Measurements from ENCODE around the gene MAP3K7CL. TPM values are rescaled to one million over a fixed set of nuclear protein-coding genes. Genes with fewer than 3 reads are reported as not detected.
"Not testable (repeated sequence)": the region's sequence is repeated elsewhere in the genome, so short reads cannot be mapped to it uniquely, and the experiment has no call there.

Gene MAP3K7CL
- polyA plus RNA-seq, 10 donors = 45.2 to 110 (median 72.3) TPM

- DNase-seq = no peak
These were observed 5.3 kb upstream of the MAP3K7CL start for GRCh38 chr21:29125191-29125590.

GRCh38 chr21:29125979-29126378 is 4.5 kb upstream of the MAP3K7CL start:
- DNase-seq = no peak

GRCh38 chr21:29133241-29133640 is 2.8 kb downstream of the MAP3K7CL start:
- DNase-seq = no peak

DNA sequence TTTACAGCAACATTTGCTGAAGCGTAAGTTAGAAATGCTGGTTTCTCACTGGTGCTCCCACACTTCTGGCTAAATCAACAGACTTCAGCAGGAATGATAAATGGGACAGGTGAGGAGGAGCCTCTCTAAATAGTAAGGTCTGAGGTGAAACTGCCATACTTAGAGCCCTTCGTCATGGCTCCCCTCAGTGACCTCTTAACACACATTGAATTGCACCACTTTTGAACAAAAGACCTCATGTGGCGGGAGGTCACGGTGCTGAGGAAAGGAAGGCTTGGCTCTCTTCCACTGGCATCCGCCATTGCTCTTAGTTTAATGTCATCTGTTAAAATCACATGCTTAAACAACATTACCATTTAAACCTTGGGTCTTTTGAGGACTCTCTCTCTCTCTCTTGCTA is 3.4 kb downstream of the MAP3K7CL start:
- no peak for DNase-seq

- no peak for DNase-seq
These were observed 5.0 kb downstream of the MAP3K7CL start for GRCh38 chr21:29135481-29135880.

DNA sequence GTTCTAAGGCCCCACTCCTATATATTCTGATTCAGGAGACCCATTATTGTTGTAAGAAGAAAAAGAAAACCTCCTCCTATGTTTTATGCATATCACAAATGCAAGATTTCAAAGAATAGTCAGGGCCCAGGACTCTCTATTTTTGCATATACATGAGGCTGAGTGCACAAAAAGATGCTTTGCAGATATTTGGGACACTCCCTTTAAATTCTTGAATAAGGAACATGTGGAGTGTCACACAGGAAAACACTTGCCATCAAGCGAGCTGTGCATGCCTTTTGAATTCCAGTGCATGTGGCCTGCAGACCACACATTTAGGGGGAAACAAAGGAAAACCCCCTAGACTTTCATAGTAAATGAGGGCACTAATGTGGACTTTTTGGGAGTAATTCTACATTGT is 5.6 kb downstream of the MAP3K7CL start:
- no peak for DNase-seq

GRCh38 chr21:29144736-29145353 is 14.4 kb downstream of the MAP3K7CL start:
- DNase-seq = peak in 1 of 3 donors; percentile 40

- peak; percentile 70 to 85 (median 81) for DNase-seq
These were observed 14.9 kb downstream of the MAP3K7CL start for GRCh38 chr21:29145354-29145782.

DNA sequence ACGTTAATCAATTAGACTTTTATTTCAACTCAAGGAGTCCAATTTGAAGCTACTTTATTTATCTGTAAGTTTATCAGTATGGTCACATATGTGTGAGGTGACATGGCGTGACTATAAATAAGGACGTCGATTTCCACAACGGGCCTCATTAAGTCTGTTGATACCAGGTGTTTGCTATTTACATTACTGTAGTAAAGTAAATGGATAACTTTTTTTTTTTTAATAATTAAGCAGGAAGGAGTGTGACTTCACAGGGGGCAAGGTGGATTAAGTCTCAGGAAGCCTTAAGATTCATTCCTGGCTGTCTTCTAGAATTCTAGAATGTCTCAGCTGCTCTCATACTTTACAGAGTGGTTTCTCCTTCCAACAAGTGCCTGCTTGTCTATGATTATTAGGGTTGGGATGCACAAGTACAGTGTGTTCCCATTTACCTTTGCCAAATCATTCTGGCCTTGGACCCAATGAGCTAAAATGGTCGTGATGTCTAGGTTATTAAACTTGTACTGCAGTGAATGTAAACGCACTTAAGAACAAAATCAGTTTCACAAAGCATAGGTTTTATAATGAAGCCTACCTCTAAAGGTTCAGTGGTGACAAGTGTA is 15.5 kb downstream of the MAP3K7CL start:
- no peak for DNase-seq

DNA sequence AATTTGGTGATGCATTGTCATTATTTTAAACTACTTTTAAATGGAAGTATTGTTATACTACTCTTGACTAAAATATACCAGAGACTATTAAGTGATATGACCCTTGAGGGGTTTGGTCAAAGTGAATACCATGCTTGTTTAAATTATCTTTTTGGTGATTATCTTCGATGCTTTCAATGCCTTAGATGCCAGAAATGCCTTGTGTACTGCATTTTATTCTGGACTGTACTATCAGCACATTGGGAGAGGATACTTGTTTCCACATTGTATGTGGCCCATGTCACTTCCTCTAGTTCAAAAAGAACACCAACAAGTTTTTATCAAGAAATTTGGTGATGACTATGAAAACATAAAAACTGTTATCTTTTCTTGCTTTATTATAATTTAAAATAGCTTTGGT is 16.3 kb downstream of the MAP3K7CL start:
- DNase-seq = no peak

GRCh38 chr21:29148530-29148929 is 18.1 kb downstream of the MAP3K7CL start:
- peak in 1 of 3 donors; percentile 42 for DNase-seq

- no peak for DNase-seq
These were observed 19.5 kb downstream of the MAP3K7CL start for GRCh38 chr21:29149808-29150425.

DNA sequence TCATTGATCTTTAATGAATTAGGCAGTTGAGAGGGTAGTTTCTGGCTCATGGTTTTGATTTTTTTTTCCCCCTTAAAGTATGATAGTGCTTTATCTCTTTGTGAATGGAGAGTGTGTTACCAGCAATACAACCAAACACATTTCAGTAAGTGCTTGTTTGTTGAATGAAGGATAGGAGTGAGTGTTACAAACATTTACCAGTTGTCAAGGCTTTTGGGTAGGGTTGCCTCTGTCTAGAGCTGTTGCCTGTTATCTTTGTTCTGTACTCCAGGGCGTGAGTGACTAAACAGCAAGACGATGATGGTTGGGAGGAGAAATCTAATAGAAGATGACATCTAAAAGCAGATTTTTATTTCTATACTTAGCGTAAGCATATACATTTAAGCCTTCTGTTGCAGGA is 21.5 kb downstream of the MAP3K7CL start:
- no peak for DNase-seq

DNA sequence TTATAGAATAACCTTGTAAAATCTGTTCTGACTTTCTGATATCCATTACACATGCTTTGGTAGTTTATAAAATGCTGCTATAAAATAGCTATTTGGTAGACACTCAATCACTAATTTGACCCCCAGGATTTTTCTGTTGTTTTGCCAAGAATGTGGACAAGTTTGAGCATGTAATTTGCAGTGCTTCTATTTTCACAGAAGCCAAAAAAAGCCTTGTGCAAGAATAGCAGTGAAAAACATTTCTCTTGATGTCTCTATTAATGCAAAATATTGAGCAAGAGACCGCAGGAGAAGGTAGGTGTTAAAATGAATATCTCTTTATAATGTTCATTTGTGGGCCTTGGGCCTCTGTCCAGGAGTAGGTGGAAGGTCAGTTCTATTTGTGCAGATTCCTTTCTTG is 22.5 kb downstream of the MAP3K7CL start:
- no peak for DNase-seq

- no peak for DNase-seq
These were observed 23.8 kb downstream of the MAP3K7CL start for GRCh38 chr21:29154270-29154669.

DNA sequence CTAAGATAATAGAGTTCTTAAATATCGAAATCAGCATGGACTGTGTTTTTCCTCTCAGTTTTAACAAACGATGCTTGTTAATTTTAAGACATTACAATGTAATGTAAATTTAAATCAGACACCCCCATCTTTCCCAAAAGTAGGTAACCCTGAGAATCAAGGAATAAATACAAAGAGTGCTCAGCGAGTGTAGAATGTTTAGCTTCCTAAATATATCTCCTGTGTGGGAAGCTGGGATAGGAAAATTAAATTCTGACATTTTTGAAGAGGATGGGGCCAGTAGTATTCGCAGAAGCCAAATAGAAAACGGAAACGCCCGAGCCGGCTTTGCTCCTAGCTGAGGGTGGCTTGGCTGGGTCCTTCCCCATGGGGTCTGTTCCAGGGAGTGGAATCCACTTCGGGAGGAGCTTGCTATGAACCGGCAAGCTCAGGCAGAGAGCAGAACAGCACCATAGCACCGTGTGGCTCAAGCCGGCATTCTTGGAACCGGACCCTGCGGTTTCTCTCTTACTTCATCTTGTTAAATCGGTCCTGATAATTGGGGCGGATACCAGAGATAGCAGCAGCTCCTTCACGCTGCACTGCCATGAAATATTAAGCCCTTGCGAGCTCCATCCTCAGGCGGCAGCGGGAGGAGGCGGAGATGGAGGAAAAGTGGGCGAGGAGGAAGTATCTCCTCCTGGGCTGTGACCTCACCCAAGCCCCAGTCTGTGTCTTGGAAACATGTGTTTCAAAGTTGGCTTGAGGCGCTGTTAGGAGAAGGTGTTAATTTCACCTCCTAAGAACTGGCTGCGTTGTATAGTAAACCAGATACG is 24.9 kb downstream of the MAP3K7CL start:
- peak in 1 of 3 donors; percentile 61 for DNase-seq

- DNase-seq = no peak
These were observed 25.5 kb downstream of the MAP3K7CL start for GRCh38 chr21:29155933-29156260.

DNA sequence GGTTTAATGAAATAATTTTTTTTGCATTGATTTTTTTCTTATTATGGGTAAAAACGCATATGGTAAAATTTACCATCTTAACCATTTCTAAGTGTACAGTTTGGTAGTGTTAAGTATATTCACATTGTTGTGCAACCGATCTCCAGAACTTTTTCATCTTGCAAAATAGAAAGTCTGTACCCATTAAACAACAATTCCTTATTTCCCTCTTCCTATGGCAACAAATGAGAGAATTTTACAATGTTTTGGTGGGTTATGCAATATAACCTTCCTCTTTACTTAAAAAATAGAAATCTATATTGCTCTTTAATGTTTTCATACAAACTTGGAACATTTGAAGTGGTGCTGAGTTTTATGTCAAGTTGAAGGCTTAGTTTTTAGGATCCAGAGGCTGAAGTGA is 26.6 kb downstream of the MAP3K7CL start:
- no peak for DNase-seq

GRCh38 chr21:29159842-29160241 is 29.4 kb downstream of the MAP3K7CL start:
- DNase-seq = no peak

- DNase-seq = not testable (repeated sequence)
These were observed 32.4 kb downstream of the MAP3K7CL start for GRCh38 chr21:29162825-29163224.

- peak in 1 of 3 donors; percentile 27 for DNase-seq
These were observed 33.1 kb downstream of the MAP3K7CL start for GRCh38 chr21:29163341-29164115.

Data from muscle of back (tissue), 11 donors.